NT2/D1 (cell line): ENCODE measurements around the gene ZNF888.

ENCODE experiments used
- SUZ12 ChIP-seq: IDR thresholded peaks from 2 replicates; pipeline ENCODE4 v1.6.1; 2011; ENCODE audit not compliant: insufficient read length, insufficient read depth; ENCODE audit errors: extremely low read depth
- YY1 ChIP-seq: IDR thresholded peaks from 2 replicates; pipeline ENCODE4 v1.6.1; 2011; ENCODE audit not compliant: insufficient read length, insufficient read depth
- ZNF274 ChIP-seq: IDR thresholded peaks from 2 replicates; pipeline ENCODE4 v1.6.1; 2011; ENCODE audit warnings: mild to moderate bottlenecking, low read depth, low read length

- no peak for TF ChIP-seq YY1
- TF ChIP-seq SUZ12 = no peak
- TF ChIP-seq ZNF274 = no peak
Observed at GRCh38 chr19:52963247-52963618, 40.0 kb upstream of the ZNF888 start.
